T-cell (primary cell): ENCODE data around the gene ANKRD44. TPM values are rescaled to one million over a fixed set of nuclear protein-coding genes. Genes with fewer than 3 reads are reported as not detected.

Source experiments
- ATAC-seq, 4 experiments: fragments of 200-7000 bp in 3 of 4; fragments of 150-1000 bp in 1 of 4; cut with Tn5 transposase; replicated peaks in 1 of 4; 1 replicate in 3 of 4; 2 replicates in 1 of 4; pipeline ENCODE4 v1.10.0; 2021; ENCODE audit warnings: moderate library complexity in 3 of 4, mild to moderate bottlenecking in 2 of 4, moderate number of reproducible peaks in 1 of 4
- CTCF ChIA-PET, 2 donors: fragments of 300-600 bp; sonication (Branson Sonifier 250); formaldehyde crosslinking; loops; one replicate each; lab custom pipeline; 2022; ENCODE audit warnings: antibody characterized with exemption in 2 of 2; lab: Charles Lee
- POLR2A ChIA-PET, 2 donors: fragments of 300-600 bp; sonication (Branson Sonifier 250); formaldehyde crosslinking; loops; one replicate each; lab custom pipeline; 2022; ENCODE audit warnings: antibody characterized with exemption in 2 of 2; lab: Charles Lee
- DNase-seq, 35 experiments: peaks; one replicate each; pipeline versions ENCODE4 v3.0.0 to v3.0.0-alpha.2; 2013 to 2023
- H3K27ac ChIP-seq: one replicate; pipeline ENCODE4 v1.5.1; 2013; ENCODE audit warnings: low read length
- H3K27me3 ChIP-seq, 2 experiments: replicated peaks in 1 of 2; 1 replicate in 1 of 2; 2 replicates in 1 of 2; pipeline versions ENCODE4 v1.6.1 to v1.7.0; 2013; ENCODE audit warnings: low read length in 1 of 2, mixed read lengths in 1 of 2; ENCODE audit not compliant: control insufficient read depth in 2 of 2, insufficient read depth in 2 of 2; ENCODE audit errors: extremely low read depth in 1 of 2
- H3K36me3 ChIP-seq, 2 donors: 1 replicate in 1 of 2; 2 replicates in 1 of 2; pipeline versions ENCODE4 v1.6.1 to v1.7.0; 2013; ENCODE audit warnings: low read length in 1 of 2; ENCODE audit not compliant: control insufficient read depth in 2 of 2, insufficient read depth in 1 of 2; ENCODE audit errors: extremely low read depth in 1 of 2
- H3K4me1 ChIP-seq, 2 experiments: 1 replicate in 1 of 2; 2 replicates in 1 of 2; pipeline versions ENCODE4 v1.6.1 to v1.7.0; 2013; ENCODE audit warnings: low read length in 2 of 2, mixed read lengths in 1 of 2; ENCODE audit not compliant: insufficient read depth in 2 of 2, control insufficient read depth in 1 of 2; ENCODE audit errors: extremely low read depth in 1 of 2
- H3K4me3 ChIP-seq, 2 donors: 1 replicate in 1 of 2; 2 replicates in 1 of 2; pipeline versions ENCODE4 v1.5.1 to v1.7.0; 2013; ENCODE audit warnings: mild to moderate bottlenecking in 2 of 2, low read length in 1 of 2, moderate library complexity in 1 of 2; ENCODE audit not compliant: control insufficient read depth in 1 of 2; ENCODE audit errors: extremely low read depth in 1 of 2
- H3K9me3 ChIP-seq: 2 replicates; pipeline ENCODE4 v1.7.0; 2013
- H3K27ac Mint-ChIP-seq, 2 donors: one replicate each; pipeline ENCODE4 v1.8.0; 2020 to 2021; ENCODE audit warnings: mild to moderate bottlenecking in 2 of 2, mixed read lengths in 2 of 2
- H3K27me3 Mint-ChIP-seq, 2 donors: one replicate each; pipeline ENCODE4 v1.8.0; 2021 to 2022; ENCODE audit warnings: mixed read lengths in 2 of 2
- H3K36me3 Mint-ChIP-seq: one replicate; pipeline ENCODE4 v1.8.0; 2021; ENCODE audit warnings: mixed read lengths
- H3K4me1 Mint-ChIP-seq, 3 donors: one replicate each; pipeline ENCODE4 v1.8.0; 2020 to 2022; ENCODE audit warnings: mixed read lengths in 3 of 3, mild to moderate bottlenecking in 1 of 3
- H3K4me3 Mint-ChIP-seq, 3 donors: one replicate each; pipeline ENCODE4 v1.8.0; 2020 to 2022; ENCODE audit warnings: mild to moderate bottlenecking in 3 of 3, mixed read lengths in 3 of 3, moderate library complexity in 3 of 3
- H3K9me3 Mint-ChIP-seq, 3 donors: one replicate each; pipeline ENCODE4 v1.8.0; 2020 to 2022; ENCODE audit warnings: mixed read lengths in 3 of 3
- WGBS: methylation state at CpG from one replicate; pipeline ENCODE4 v1.1.5; 2013; ENCODE audit warnings: missing lambda C conversion rate; ENCODE audit not compliant: insufficient coverage; 5-methylcytosine and 5-hydroxymethylcytosine counted together
- total RNA-seq, 35 experiments: library from RNA in 6 of 35; stranded (reverse) in 6 of 35; fragments of 120-200 nt in 1 of 35; gene quantifications; one replicate each; pipeline versions ENCODE4 v1.2.1 to v1.2.4 and lab custom pipeline; 2013 to 2026

The ANKRD44 gene
- total RNA-seq, 5 donors from 2014 or later (not counting 1 experiment from before 2014, with no cell fraction given): 225 to 333 (median 238) TPM

DNA sequence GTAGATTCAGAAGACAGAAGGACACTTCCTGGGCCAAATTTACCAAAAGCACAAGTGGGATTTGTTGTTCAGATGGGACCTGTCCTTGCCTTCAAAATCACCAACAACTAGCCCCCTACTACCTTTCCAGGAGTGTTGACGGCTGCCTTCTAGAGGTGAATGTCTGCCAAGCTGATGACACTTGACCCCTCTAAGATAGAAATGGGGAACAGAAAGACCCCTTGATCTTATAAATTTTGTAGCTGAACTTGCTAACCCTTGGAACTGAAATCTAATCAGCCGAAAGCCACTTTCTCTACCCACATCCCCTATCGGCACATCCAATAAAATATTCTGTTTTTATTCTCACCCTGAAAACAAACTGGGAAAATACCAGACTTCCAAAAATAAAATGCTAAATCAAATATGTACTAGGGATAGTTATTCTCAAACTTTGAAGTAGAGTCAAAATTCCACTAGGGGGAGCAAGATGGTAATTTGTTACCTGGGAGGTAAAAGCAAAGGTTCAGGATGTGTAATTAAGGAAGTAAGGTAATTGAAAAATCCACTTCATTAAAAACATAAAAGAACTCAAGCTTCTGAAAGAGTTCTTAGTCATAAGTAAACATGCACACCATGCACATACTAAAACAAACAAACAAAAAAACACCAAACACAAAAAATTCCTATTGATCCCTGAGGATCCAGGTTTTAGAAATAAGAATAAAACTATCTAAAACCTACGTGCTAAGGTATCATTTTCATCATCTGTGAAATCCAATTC, 119.2 kb downstream of the ANKRD44 start:
- POLR2A ChIA-PET: interaction anchor here (0.5 to 0.9 kb wide), 8 partner anchors 15 to 1013 kb away, joined by 3 to 5 read pairs (median 3); no protein-coding TSS in a partner anchor
- H3K27ac ChIP-seq: peak overlapping the region; percentile 79
- H3K36me3 Mint-ChIP-seq: peaks cover 7% of the 10 kb centered on the region
- no peaks in the 10 kb centered on the region for H3K9me3 Mint-ChIP-seq
- H3K27ac Mint-ChIP-seq: peak overlapping the region; percentile 78 to 86
- H3K27me3 ChIP-seq: no peaks in the 10 kb centered on the region
- CTCF ChIA-PET: interaction anchor here (0.7 to 4.2 kb wide), 37 partner anchors 8 to 187 kb away, joined by 3 to 50 read pairs (median 4); partner anchors contain the start of gene ANKRD44 (in 2 of the 2)
- H3K9me3 ChIP-seq: no peaks in the 10 kb centered on the region
- no peaks in the 10 kb centered on the region for H3K27me3 Mint-ChIP-seq
- WGBS: no CpG with 5 or more reads among the region's 4 CpGs
- peak; percentile 51 to 63 (median 56) for ATAC-seq
- peak overlapping the region in 2 of 3 donors; percentile 7 to 51 for H3K4me3 Mint-ChIP-seq
- peaks cover 35 to 61% of the 10 kb centered on the region in 2 experiments for H3K4me1 ChIP-seq
- DNase-seq: peak in 1 of 35 experiments; percentile 84
- H3K4me1 Mint-ChIP-seq: peaks cover 83 to 88% (median 87%) of the 10 kb centered on the region in 3 donors
- no peak overlapping the region for H3K4me3 ChIP-seq
- peaks cover 0 to 2% of the 10 kb centered on the region in 2 donors for H3K36me3 ChIP-seq

DNA sequence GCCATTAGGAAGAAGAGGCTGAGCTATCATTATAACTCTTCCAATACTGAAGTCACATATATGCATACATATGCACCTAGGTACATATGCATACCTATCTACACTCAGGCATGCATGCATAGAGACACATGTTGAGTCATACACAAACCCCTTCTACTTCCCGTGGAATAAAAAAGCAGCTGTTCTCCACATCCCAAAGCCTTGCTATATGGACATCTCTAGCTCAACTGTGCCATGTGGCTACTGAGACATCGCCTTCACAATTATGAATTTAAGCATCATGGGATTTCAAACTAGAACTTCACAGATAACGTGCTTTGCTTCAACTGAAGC, 120.5 kb downstream of the ANKRD44 start:
- H3K27ac ChIP-seq: no peak overlapping the region
- CTCF ChIA-PET: interaction anchor here (0.5 to 4.2 kb wide), 24 partner anchors 9 to 190 kb away, joined by 3 to 50 read pairs (median 4); partner anchors contain the start of gene ANKRD44 (in 2 of the 2)
- H3K27ac Mint-ChIP-seq: peak overlapping the region in 1 of 2 donors; percentile 85
- no peak overlapping the region for H3K4me3 Mint-ChIP-seq
- POLR2A ChIA-PET: interaction anchor here (0.6 to 0.7 kb wide), 3 partner anchors 118 to 220 kb away, joined by 3 to 4 read pairs (median 3); no protein-coding TSS in a partner anchor
- no peaks in the 10 kb centered on the region for H3K9me3 ChIP-seq
- H3K4me1 ChIP-seq: peaks cover 28 to 53% of the 10 kb centered on the region in 2 experiments
- peaks cover 2 to 14% of the 10 kb centered on the region in 2 donors for H3K36me3 ChIP-seq
- no peaks in the 10 kb centered on the region for H3K27me3 ChIP-seq
- no peaks in the 10 kb centered on the region for H3K27me3 Mint-ChIP-seq
- no peak overlapping the region for H3K4me3 ChIP-seq
- peaks cover 75 to 88% (median 87%) of the 10 kb centered on the region in 3 donors for H3K4me1 Mint-ChIP-seq
- DNase-seq: no peak
- 67% methylated on average over 1 of the region's 3 CpGs for WGBS
- no peak for ATAC-seq
- H3K36me3 Mint-ChIP-seq: peaks cover 18% of the 10 kb centered on the region
- no peaks in the 10 kb centered on the region for H3K9me3 Mint-ChIP-seq

DNA sequence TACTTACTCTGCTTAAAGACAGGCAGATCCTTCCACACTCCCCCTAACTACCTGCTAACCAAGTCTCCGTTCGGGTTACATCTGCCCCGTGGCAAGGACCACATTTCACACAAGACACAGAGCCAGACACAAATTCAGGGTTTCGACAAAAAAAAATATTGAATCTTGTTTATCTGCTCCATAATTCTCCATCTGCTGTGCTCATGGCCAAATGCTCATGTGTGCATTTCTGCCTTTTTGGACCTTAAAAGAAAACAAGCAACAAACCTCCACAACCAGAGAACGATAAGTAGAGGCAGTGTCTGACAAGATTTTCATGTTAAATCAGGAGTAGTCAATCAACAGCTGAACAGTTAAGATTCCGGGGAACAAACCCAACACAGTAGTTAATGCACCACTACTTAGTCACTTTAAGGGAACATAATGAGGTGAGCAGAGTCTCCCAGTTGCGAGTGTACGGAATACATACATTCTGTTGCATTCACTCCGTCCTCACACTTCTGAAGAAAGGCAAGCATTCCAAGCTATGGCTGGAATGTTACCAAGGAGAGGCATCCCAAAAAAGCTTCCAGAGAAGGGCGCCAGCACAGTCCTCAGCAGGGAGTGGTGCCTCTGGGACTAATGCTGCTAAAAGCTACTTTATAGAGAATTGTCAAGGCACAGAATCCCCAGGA, 121.0 kb downstream of the ANKRD44 start:
- POLR2A ChIA-PET: interaction anchor here (0.6 to 0.7 kb wide), 3 partner anchors 119 to 220 kb away, joined by 3 to 4 read pairs (median 3); no protein-coding TSS in a partner anchor
- Histone ChIP-seq H3K9me3 (no peaks in the 10 kb centered on the region), H3K36me3 (peaks cover 4 to 19% of the 10 kb centered on the region in 2 donors), H3K4me3 (no peak overlapping the region), H3K27me3 (no peaks in the 10 kb centered on the region), H3K27ac (no peak overlapping the region), H3K4me1 (peaks cover 24 to 53% of the 10 kb centered on the region in 2 experiments)
- Mint-ChIP-seq H3K9me3 (no peaks in the 10 kb centered on the region), H3K4me1 (peaks cover 73 to 88% (median 85%) of the 10 kb centered on the region in 3 donors), H3K36me3 (peaks cover 21% of the 10 kb centered on the region), H3K27ac (peak overlapping the region; percentile 66 to 85), H3K27me3 (no peaks in the 10 kb centered on the region), H3K4me3 (peak overlapping the region in 1 of 3 donors; percentile 27)
- 72% methylated on average over 5 of the region's 10 CpGs for WGBS
- no peak for DNase-seq
- CTCF ChIA-PET: interaction anchor here (0.5 to 4.2 kb wide), 18 partner anchors 10 to 190 kb away, joined by 3 to 50 read pairs (median 5); partner anchors contain the start of gene ANKRD44 (in 2 of the 2)
- ATAC-seq: no peak

DNA sequence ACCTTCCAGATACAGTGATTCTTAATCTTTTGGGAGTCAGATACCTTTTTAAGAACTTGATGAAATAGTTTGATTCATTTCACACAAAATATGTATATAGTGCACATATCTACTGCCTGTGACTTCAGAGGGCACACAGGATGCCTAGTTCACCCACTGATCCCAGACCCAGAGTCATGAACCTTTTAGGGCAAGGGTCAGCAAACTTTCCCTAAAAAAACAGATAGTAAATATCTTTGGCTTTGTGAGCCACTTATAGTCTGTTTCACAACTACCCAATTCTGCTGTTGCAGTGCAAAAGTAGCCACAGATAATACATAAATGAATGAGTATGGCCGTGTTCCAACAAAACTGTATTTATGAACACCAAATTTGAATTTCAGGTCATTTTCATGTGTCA, 124.9 kb downstream of the ANKRD44 start:
- WGBS: 83% methylated on average over 1 of the region's 1 CpG
- Histone ChIP-seq H3K27me3 (no peaks in the 10 kb centered on the region), H3K27ac (no peak overlapping the region), H3K4me1 (peaks cover 13 to 31% of the 10 kb centered on the region in 2 experiments), H3K36me3 (peaks cover 11 to 47% of the 10 kb centered on the region in 2 donors), H3K4me3 (no peak overlapping the region), H3K9me3 (no peaks in the 10 kb centered on the region)
- ATAC-seq (no peak), DNase-seq (no peak)
- peaks cover 51% of the 10 kb centered on the region for H3K36me3 Mint-ChIP-seq
- H3K27me3 Mint-ChIP-seq: no peaks in the 10 kb centered on the region
- peaks cover 85 to 92% (median 90%) of the 10 kb centered on the region in 3 donors for H3K4me1 Mint-ChIP-seq
- H3K27ac Mint-ChIP-seq: peak overlapping the region; percentile 12 to 33
- no peaks in the 10 kb centered on the region for H3K9me3 Mint-ChIP-seq
- ChIA-PET POLR2A (no interaction called here), CTCF (no interaction called here)
- no peak overlapping the region for H3K4me3 Mint-ChIP-seq

DNA sequence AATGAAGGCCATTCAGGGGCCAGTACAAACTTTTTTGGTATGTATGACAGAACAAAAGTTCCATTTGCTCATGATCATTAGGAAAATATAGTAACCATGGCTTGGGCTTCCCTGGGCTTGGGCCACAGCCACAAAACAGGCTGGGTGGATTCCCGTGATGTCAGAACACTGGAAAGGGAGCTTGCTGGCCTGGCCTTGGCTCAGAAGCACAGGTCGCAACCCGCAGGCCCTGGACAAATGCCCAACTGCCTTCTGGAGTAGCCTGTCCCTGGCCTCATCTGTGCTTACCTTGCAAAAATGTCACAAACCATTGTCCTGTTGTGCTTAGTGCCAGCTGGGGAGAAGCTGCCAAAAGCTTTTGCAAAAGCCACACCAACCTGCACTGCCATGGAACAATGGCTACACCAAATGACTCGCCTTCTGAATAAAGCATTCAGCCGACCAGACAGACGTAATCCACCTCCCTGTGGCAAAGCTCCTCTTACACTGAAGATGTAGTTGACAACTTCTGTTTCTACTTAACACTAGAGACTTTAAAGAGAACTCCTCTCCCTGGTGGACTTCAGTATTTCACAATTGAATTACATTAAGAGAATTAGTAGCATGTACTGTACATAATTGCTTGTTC, 125.5 kb downstream of the ANKRD44 start:
- Histone ChIP-seq H3K36me3 (peaks cover 11 to 50% of the 10 kb centered on the region in 2 donors), H3K27me3 (no peaks in the 10 kb centered on the region), H3K9me3 (no peaks in the 10 kb centered on the region), H3K4me3 (no peak overlapping the region), H3K4me1 (peaks cover 16 to 29% of the 10 kb centered on the region in 2 experiments), H3K27ac (no peak overlapping the region)
- H3K4me1 Mint-ChIP-seq: peaks cover 88 to 93% (median 92%) of the 10 kb centered on the region in 3 donors
- ATAC-seq (no peak), DNase-seq (no peak)
- H3K27ac Mint-ChIP-seq: peak overlapping the region; percentile 5 to 33
- CTCF ChIA-PET: interaction anchor here in 1 of 2 donors (1.0 kb wide), 1 partner anchor 189 kb away, joined by 3 read pairs; no protein-coding TSS in a partner anchor
- H3K9me3 Mint-ChIP-seq: no peaks in the 10 kb centered on the region
- no peak overlapping the region for H3K4me3 Mint-ChIP-seq
- no peaks in the 10 kb centered on the region for H3K27me3 Mint-ChIP-seq
- POLR2A ChIA-PET: no interaction called here
- H3K36me3 Mint-ChIP-seq: peaks cover 54% of the 10 kb centered on the region
- WGBS: 96% methylated on average over 4 of the region's 6 CpGs
